ENCODE data around the gene TMEM134.
"Not testable (repeated sequence)": the region's sequence is repeated elsewhere in the genome, so short reads cannot be mapped to it uniquely, and the experiment has no call there.

The TMEM134 gene

GRCh38 chr11:67500484-67500821 is 31.4 kb upstream of the TMEM134 start:
- no peak for DNase-seq

- no peak for DNase-seq
Measured at GRCh38 chr11:67499808-67500483, 30.9 kb upstream of the TMEM134 start.

GRCh38 chr11:67498544-67498972 is 29.5 kb upstream of the TMEM134 start:
- no peak for DNase-seq

GRCh38 chr11:67497656-67498291 is 28.7 kb upstream of the TMEM134 start:
- no peak for DNase-seq

GRCh38 chr11:67496113-67496512 is 27.1 kb upstream of the TMEM134 start:
- DNase-seq = no peak

- DNase-seq = no peak
Measured at GRCh38 chr11:67495234-67496005, 26.4 kb upstream of the TMEM134 start.

GRCh38 chr11:67494371-67495233 is 25.6 kb upstream of the TMEM134 start:
- DNase-seq = no peak

GRCh38 chr11:67493548-67494370 is 24.7 kb upstream of the TMEM134 start:
- no peak for DNase-seq

GRCh38 chr11:67492801-67493547 is 23.9 kb upstream of the TMEM134 start:
- no peak for DNase-seq

- DNase-seq = no peak
Measured at GRCh38 chr11:67492069-67492727, 23.1 kb upstream of the TMEM134 start.

GRCh38 chr11:67491276-67492068 is 22.4 kb upstream of the TMEM134 start:
- DNase-seq = no peak

GRCh38 chr11:67490727-67491065 is 21.6 kb upstream of the TMEM134 start:
- no peak for DNase-seq

- DNase-seq = no peak
Measured at GRCh38 chr11:67489885-67490726, 21.1 kb upstream of the TMEM134 start.

GRCh38 chr11:67489203-67489884 is 20.3 kb upstream of the TMEM134 start:
- DNase-seq = peak; percentile 52

- DNase-seq = no peak
Measured at GRCh38 chr11:67486481-67487195, 17.6 kb upstream of the TMEM134 start.

- DNase-seq = not testable (repeated sequence)
Measured at GRCh38 chr11:67485873-67486361, 16.9 kb upstream of the TMEM134 start.

- no peak for DNase-seq
Measured at GRCh38 chr11:67484847-67485311, 15.8 kb upstream of the TMEM134 start.
